ENCODE measurements around the gene CNTNAP5.

DNA sequence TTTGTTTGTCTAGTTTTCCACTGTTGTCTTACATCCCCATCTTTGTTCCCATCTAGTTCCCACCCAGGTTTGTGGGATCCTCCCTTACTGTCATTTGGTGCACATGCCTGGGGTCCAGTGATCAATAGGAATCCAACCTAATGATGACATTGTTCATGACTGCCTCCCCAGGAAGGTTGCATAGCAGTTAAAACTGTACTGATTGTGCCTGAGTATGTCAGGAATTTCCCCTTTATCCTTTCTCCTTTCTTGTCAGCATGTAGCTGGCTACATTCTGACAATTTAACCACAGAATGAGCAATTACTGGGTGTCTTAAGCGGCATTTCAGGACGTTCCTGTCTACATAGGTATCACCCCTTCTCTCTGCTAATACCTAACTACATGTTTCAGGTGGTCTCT lies 653.0 kb downstream of the CNTNAP5 start:
- TF ChIP-seq, protein P1, sequence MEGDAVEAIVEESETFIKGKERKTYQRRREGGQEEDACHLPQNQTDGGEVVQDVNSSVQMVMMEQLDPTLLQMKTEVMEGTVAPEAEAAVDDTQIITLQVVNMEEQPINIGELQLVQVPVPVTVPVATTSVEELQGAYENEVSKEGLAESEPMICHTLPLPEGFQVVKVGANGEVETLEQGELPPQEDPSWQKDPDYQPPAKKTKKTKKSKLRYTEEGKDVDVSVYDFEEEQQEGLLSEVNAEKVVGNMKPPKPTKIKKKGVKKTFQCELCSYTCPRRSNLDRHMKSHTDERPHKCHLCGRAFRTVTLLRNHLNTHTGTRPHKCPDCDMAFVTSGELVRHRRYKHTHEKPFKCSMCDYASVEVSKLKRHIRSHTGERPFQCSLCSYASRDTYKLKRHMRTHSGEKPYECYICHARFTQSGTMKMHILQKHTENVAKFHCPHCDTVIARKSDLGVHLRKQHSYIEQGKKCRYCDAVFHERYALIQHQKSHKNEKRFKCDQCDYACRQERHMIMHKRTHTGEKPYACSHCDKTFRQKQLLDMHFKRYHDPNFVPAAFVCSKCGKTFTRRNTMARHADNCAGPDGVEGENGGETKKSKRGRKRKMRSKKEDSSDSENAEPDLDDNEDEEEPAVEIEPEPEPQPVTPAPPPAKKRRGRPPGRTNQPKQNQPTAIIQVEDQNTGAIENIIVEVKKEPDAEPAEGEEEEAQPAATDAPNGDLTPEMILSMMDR (IDR thresholded peaks at IDR 0.05) = no peak
- TF ChIP-seq EZH2phosphoT487 (IDR thresholded peaks at IDR 0.05) (no peak), EZH2 (IDR thresholded peaks at IDR 0.05) (no peak)
